Naive B cell (primary cell): ENCODE results near the gene MRPL24. TPM values are rescaled to one million over a fixed set of nuclear protein-coding genes. Genes with fewer than 3 reads are reported as not detected.
A peak's percentile ranks its signal among the peaks of the same experiment; 100 is the strongest.
"Not testable (repeated sequence)": the region's sequence is repeated elsewhere in the genome, so short reads cannot be mapped to it uniquely, and the experiment has no call there.

Experiments used
- ATAC-seq, 2 donors: fragments of 150-1000 bp; cut with Tn5 transposase; 2 replicates each; pipeline ENCODE4 v1.10.0; 2021; ENCODE audit warnings: low read depth in 2 of 2, mild to moderate bottlenecking in 2 of 2, moderate library complexity in 2 of 2
- DNase-seq: peaks from one replicate; pipeline ENCODE4 v3.0.0; 2022
- H3K27ac Mint-ChIP-seq, 6 donors: one replicate each; pipeline ENCODE4 v1.8.0; 2020 to 2022; ENCODE audit warnings: mild to moderate bottlenecking in 6 of 6, mixed read lengths in 6 of 6, moderate library complexity in 5 of 6, inconsistent platforms in 2 of 6
- H3K27me3 Mint-ChIP-seq, 3 donors: one replicate each; pipeline ENCODE4 v1.8.0; 2021 to 2022; ENCODE audit warnings: mixed read lengths in 3 of 3, mild to moderate bottlenecking in 1 of 3
- H3K36me3 Mint-ChIP-seq, 2 donors: one replicate each; pipeline ENCODE4 v1.8.0; 2020 to 2022; ENCODE audit warnings: mixed read lengths in 2 of 2, inconsistent platforms in 1 of 2, mild to moderate bottlenecking in 1 of 2
- H3K4me1 Mint-ChIP-seq, 3 donors: one replicate each; pipeline ENCODE4 v1.8.0; 2020 to 2022; ENCODE audit warnings: mixed read lengths in 3 of 3, inconsistent platforms in 1 of 3, mild to moderate bottlenecking in 1 of 3, moderate library complexity in 1 of 3
- H3K4me3 Mint-ChIP-seq, 8 donors: one replicate each; pipeline ENCODE4 v1.8.0; 2020 to 2022; ENCODE audit warnings: mild to moderate bottlenecking in 8 of 8, mixed read lengths in 8 of 8, moderate library complexity in 8 of 8, inconsistent platforms in 2 of 8
- H3K9me3 Mint-ChIP-seq, 7 donors: one replicate each; pipeline ENCODE4 v1.8.0; 2020 to 2022; ENCODE audit warnings: mixed read lengths in 7 of 7, mild to moderate bottlenecking in 5 of 7, inconsistent platforms in 2 of 7, moderate library complexity in 1 of 7
- polyA plus RNA-seq, 6 donors: library from polyadenylated mRNA; unstranded; fragments of 300-500 nt; fragmentation: Illumina TruSeq; gene quantifications; one replicate each; pipeline ENCODE4 v1.2.3, GENCODE V29; 2021; ENCODE audit warnings: low read depth in 6 of 6

MRPL24 gene
- polyA plus RNA-seq, 6 donors from 2014 or later, result 70.7 to 117 (median 76.1) TPM

DNA sequence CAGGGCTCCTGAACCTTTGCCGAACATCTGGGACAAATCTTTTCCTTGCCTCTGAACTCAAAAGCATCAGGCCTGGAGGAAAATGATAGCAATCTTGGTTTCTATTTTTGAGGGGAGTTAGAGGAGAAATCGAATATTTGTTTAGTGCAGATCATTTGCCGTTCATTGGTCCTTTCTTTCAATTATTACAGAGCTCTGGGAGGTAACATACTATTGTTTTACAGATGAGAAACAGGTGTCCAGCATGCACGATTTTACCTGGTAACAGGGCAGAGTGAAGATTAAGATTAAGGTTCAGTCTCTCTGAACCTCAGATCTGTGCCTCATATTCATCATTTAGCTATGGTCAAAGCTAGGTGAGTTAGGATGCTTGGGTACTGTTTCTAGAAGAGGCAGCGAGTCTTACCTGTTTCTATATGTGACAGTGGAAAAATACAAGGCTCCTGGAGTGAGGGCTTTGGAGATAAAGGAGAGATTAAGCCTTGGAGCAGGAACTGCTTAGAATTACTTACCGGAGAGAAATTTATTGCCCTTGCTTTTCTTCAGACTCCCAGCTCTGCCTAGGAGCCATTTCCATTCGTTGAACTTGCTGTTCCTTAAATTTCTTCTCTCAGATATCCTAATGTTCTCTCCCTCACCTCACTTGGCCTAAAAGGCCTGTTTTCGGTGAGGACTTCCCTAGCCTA is 27.9 kb upstream of the MRPL24 start:
- no peak for DNase-seq
- Mint-ChIP-seq H3K36me3 (peaks cover 12 to 17% of the 10 kb centered on the region in 2 donors), H3K9me3 (no peaks in the 10 kb centered on the region), H3K4me1 (peaks cover 41 to 51% (median 47%) of the 10 kb centered on the region in 3 donors), H3K27me3 (no peaks in the 10 kb centered on the region), H3K27ac (peak overlapping the region in 2 of 6 donors; percentile 10 to 86), H3K4me3 (peak overlapping the region in 1 of 8 donors; percentile 30)
- ATAC-seq, result no peak

DNA sequence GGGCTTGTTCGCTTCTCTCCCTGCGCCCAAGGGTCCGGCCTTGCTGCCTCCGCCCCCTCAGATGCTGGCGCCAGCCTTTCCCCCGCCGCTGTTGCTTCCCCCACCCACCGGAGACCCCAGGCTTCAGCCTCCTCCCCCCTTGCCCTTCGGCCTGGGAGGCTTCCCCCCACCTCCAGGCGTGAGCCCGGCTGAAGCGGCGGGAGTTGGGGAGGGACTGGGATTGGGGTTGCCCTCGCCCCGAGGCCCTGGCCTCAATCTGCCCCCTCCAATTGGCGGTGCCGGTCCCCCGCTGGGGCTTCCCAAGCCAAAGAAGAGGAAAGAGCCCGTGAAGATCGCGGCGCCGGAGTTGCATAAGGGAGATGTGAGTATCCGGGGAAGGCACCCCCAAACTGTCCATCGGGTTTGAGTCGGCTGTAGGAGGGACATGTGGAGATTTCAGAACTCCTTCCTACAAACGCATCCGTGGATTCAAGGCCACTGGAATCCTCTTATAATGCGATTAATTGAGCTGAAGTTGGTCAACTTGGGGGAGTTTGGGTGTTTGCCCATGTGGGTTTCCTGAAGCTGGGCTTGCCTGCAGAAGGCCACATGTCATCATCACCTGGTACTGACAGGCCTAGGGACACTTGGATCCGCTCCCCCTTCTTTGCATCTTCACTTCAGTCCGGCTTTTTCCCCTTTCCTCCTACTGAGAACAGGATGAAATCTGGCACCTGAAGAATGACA is 27.2 kb upstream of the MRPL24 start:
- Mint-ChIP-seq H3K4me3 (no peak overlapping the region), H3K27me3 (no peaks in the 10 kb centered on the region), H3K9me3 (no peaks in the 10 kb centered on the region), H3K36me3 (peaks cover 12 to 13% of the 10 kb centered on the region in 2 donors), H3K4me1 (peaks cover 37 to 45% (median 40%) of the 10 kb centered on the region in 3 donors), H3K27ac (peak overlapping the region in 1 of 6 donors; percentile 86)
- ATAC-seq (peak in 1 of 2 donors; percentile 6), DNase-seq (no peak)

GRCh38 chr1:156767101-156767878 is 26.4 kb upstream of the MRPL24 start, which contains the start of gene PRCC:
PRCC (plus strand) TSS chr1:156767535; CDS start chr1:156767772, 237 bp downstream.
- DNase-seq (peak; percentile 98), ATAC-seq (peak; percentile 91)
- Mint-ChIP-seq H3K27ac (peak within 1 kb of the TSS in 4 of 6 donors; percentile 24 to 86 (median 60)), H3K4me1 (peaks cover 31 to 38% (median 33%) of the 10 kb centered on the region in 3 donors), H3K4me3 (no peak within 1 kb of the TSS), H3K9me3 (no peaks in the 10 kb centered on the region), H3K36me3 (peaks cover 12 to 13% of the 10 kb centered on the region in 2 donors), H3K27me3 (no peaks in the 10 kb centered on the region)

- no peaks in the 10 kb centered on the region for H3K9me3 Mint-ChIP-seq
- peaks cover 30 to 34% (median 33%) of the 10 kb centered on the region in 3 donors for H3K4me1 Mint-ChIP-seq
- no peak overlapping the region for H3K4me3 Mint-ChIP-seq
- peaks cover 10 to 13% of the 10 kb centered on the region in 2 donors for H3K36me3 Mint-ChIP-seq
- no peak for ATAC-seq
- DNase-seq, result no peak
- H3K27ac Mint-ChIP-seq, result peak overlapping the region in 4 of 6 donors; percentile 24 to 76 (median 36)
- H3K27me3 Mint-ChIP-seq, result no peaks in the 10 kb centered on the region
Observed at GRCh38 chr1:156766298-156767100, 25.6 kb upstream of the MRPL24 start.

GRCh38 chr1:156765666-156766065 is 24.8 kb upstream of the MRPL24 start:
- Mint-ChIP-seq H3K27ac (peak overlapping the region in 1 of 6 donors; percentile 24), H3K9me3 (no peaks in the 10 kb centered on the region), H3K36me3 (peaks cover 2 to 5% of the 10 kb centered on the region in 2 donors), H3K4me1 (peaks cover 22 to 25% (median 24%) of the 10 kb centered on the region in 3 donors), H3K27me3 (no peaks in the 10 kb centered on the region), H3K4me3 (peak overlapping the region in 2 of 8 donors; percentile 16 to 44)
- ATAC-seq, result no peak
- DNase-seq, result no peak

- H3K27ac Mint-ChIP-seq, H3K27me3 Mint-ChIP-seq, DNase-seq, H3K9me3 Mint-ChIP-seq, H3K4me3 Mint-ChIP-seq, H3K36me3 Mint-ChIP-seq, ATAC-seq: not testable (repeated sequence)
- H3K4me1 Mint-ChIP-seq, result peaks cover 19 to 20% (median 20%) of the 10 kb centered on the region in 3 donors
Observed at GRCh38 chr1:156765136-156765535, 24.2 kb upstream of the MRPL24 start.

- no peak for DNase-seq
- Mint-ChIP-seq H3K4me1 (peaks cover 0 to 6% (median 0%) of the 10 kb centered on the region in 3 donors), H3K27ac (peak overlapping the region in 1 of 6 donors; percentile 37), H3K27me3 (no peaks in the 10 kb centered on the region), H3K9me3 (no peaks in the 10 kb centered on the region), H3K36me3 (no peaks in the 10 kb centered on the region), H3K4me3 (no peak overlapping the region)
- no peak for ATAC-seq
Observed at GRCh38 chr1:156760796-156761104, 19.9 kb upstream of the MRPL24 start.

DNA sequence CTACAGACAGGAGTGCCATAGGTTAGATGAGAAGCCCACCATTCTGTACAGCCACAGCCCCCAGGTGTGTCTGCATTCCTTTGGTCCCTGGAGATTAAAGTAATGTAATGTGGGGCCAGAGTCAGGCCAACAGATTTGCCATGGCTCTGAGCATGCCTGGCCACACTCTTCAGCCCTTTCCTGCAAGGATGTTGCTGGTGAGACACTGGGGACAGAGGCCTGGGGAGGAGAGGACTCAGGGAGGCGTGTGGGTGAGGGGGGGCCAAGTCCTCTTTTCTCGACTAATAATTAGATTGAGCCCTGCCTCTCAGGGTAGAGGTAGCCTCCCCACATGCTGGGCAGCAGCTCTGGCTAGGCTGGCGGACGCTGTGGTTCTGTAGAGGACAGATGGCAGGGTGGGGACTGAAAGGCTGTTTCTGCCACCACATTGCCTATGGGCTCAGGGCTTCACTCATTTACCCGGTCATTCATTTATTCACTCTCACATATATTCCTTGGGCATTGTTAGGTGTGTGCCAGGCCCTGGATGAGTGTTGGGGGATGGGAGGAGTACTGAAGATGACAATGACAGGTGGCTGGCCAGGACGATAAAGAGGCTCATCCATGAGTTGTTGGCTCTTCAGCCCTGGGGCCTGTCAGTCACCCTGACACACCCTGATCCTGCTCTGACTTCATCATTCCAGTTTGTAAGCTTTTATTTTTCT is 19.4 kb upstream of the MRPL24 start:
- Mint-ChIP-seq H3K4me1 (peaks cover 0 to 7% (median under 1%) of the 10 kb centered on the region in 3 donors), H3K9me3 (no peaks in the 10 kb centered on the region), H3K27ac (peak overlapping the region in 1 of 6 donors; percentile 37), H3K27me3 (no peaks in the 10 kb centered on the region), H3K36me3 (no peaks in the 10 kb centered on the region), H3K4me3 (no peak overlapping the region)
- no peak for ATAC-seq
- DNase-seq, result no peak

GRCh38 chr1:156757572-156758253 is 16.8 kb upstream of the MRPL24 start:
- not testable (repeated sequence) for H3K27ac Mint-ChIP-seq, H3K27me3 Mint-ChIP-seq, ATAC-seq, DNase-seq, H3K36me3 Mint-ChIP-seq, H3K4me3 Mint-ChIP-seq, H3K9me3 Mint-ChIP-seq
- H3K4me1 Mint-ChIP-seq, result peaks cover 4 to 25% (median 9%) of the 10 kb centered on the region in 3 donors

- ATAC-seq (no peak), DNase-seq (no peak)
- no peaks in the 10 kb centered on the region for H3K36me3 Mint-ChIP-seq
- H3K4me1 Mint-ChIP-seq, result peaks cover 11 to 31% (median 16%) of the 10 kb centered on the region in 3 donors
- no peaks in the 10 kb centered on the region for H3K9me3 Mint-ChIP-seq
- H3K4me3 Mint-ChIP-seq, result no peak overlapping the region
- H3K27ac Mint-ChIP-seq, result no peak overlapping the region
- H3K27me3 Mint-ChIP-seq, result no peaks in the 10 kb centered on the region
Observed at GRCh38 chr1:156756355-156756754, 15.5 kb upstream of the MRPL24 start.

GRCh38 chr1:156755527-156755950 is 14.7 kb upstream of the MRPL24 start:
- peak overlapping the region in 2 of 6 donors; percentile 24 to 37 for H3K27ac Mint-ChIP-seq
- no peaks in the 10 kb centered on the region for H3K9me3 Mint-ChIP-seq
- peaks cover 12 to 33% (median 17%) of the 10 kb centered on the region in 3 donors for H3K4me1 Mint-ChIP-seq
- H3K4me3 Mint-ChIP-seq, result peak overlapping the region in 1 of 8 donors; percentile 68
- no peaks in the 10 kb centered on the region for H3K36me3 Mint-ChIP-seq
- no peaks in the 10 kb centered on the region for H3K27me3 Mint-ChIP-seq
- ATAC-seq (no peak), DNase-seq (no peak)

GRCh38 chr1:156754219-156754618 is 13.3 kb upstream of the MRPL24 start:
- Mint-ChIP-seq H3K4me3 (peak overlapping the region in 2 of 8 donors; percentile 29 to 88), H3K9me3 (no peaks in the 10 kb centered on the region), H3K27ac (no peak overlapping the region), H3K4me1 (peaks cover 25 to 46% (median 30%) of the 10 kb centered on the region in 3 donors), H3K36me3 (no peaks in the 10 kb centered on the region), H3K27me3 (no peaks in the 10 kb centered on the region)
- ATAC-seq (no peak), DNase-seq (no peak)
